Right lobe of liver (tissue), 4 donors: ENCODE measurements around the gene FNDC3B.

Experiments used
- CTCF ChIP-seq, 4 donors: fragments of 200-600 bp in 3 of 4; fragments of 450-650 bp in 1 of 4; IDR thresholded peaks; one replicate each; pipeline versions ENCODE4 v1.5.1 to v1.8.0; 2016 to 2022; ENCODE audit warnings: antibody characterized with exemption in 4 of 4, mild to moderate bottlenecking in 2 of 4
- POLR2A ChIP-seq: fragments of 450-650 bp; IDR thresholded peaks from one replicate; pipeline ENCODE4 v1.6.1; 2017; ENCODE audit warnings: antibody characterized with exemption, mild to moderate bottlenecking
- donor health status: DM: no; HTN: no; CAD: no.
- donor health status: DM: no; HTN: no; CAD: no.
- donor health status: DM: no; HTN: yes; CAD: no.

GRCh38 chr3:172038798-172039435 is 461 bp upstream of the FNDC3B start:
- TF ChIP-seq CTCF (IDR thresholded peaks at IDR 0.05) (no peak), POLR2A (no peak)
